Loucy (cell line): ENCODE measurements around the gene NSUN5.
"Not testable (repeated sequence)": the region's sequence is repeated elsewhere in the genome, so short reads cannot be mapped to it uniquely, and the experiment has no call there.

Experiments
- H2AFZ ChIP-seq: fragments of 200-600 bp; sonication (generic); 2 replicates; pipeline ENCODE4 v1.6.0; 2016; ENCODE audit warnings: antibody characterized with exemption, mild to moderate bottlenecking, low read length, moderate library complexity
- H3F3A ChIP-seq: fragments of 200-600 bp; 2 replicates; pipeline ENCODE4 v1.6.0; 2016; ENCODE audit warnings: antibody characterized with exemption, low read depth, mild to moderate bottlenecking
- H3K27me3 ChIP-seq: fragments of 200-600 bp; sonication (generic); 2 replicates; pipeline ENCODE4 v1.6.1; 2014; ENCODE audit warnings: low read length, mild to moderate bottlenecking; ENCODE audit not compliant: insufficient read depth, poor library complexity, severe bottlenecking
- H3K36me3 ChIP-seq: fragments of 200-600 bp; sonication (generic); 2 replicates; pipeline ENCODE4 v1.6.1; 2016; ENCODE audit warnings: low read length; ENCODE audit not compliant: insufficient read depth
- H3K4me1 ChIP-seq: fragments of 200-600 bp; sonication (generic); 2 replicates; pipeline ENCODE4 v1.5.1; 2014; ENCODE audit warnings: low read length, mild to moderate bottlenecking; ENCODE audit not compliant: insufficient read depth, poor library complexity, severe bottlenecking
- H3K4me2 ChIP-seq: fragments of 200-600 bp; sonication (generic); 2 replicates; pipeline ENCODE4 v1.6.0; 2014; ENCODE audit warnings: antibody characterized with exemption, low read length, low read depth, mild to moderate bottlenecking; ENCODE audit not compliant: poor library complexity, severe bottlenecking
- H3K4me3 ChIP-seq: fragments of 200-600 bp; sonication (generic); 2 replicates; pipeline ENCODE4 v1.5.1; 2014; ENCODE audit warnings: low read length, mild to moderate bottlenecking, mixed read lengths; ENCODE audit not compliant: poor library complexity, severe bottlenecking
- H3K79me2 ChIP-seq: fragments of 200-600 bp; sonication (generic); 2 replicates; pipeline ENCODE4 v1.6.1; 2014; ENCODE audit warnings: low read length; ENCODE audit not compliant: insufficient read depth
- H3K9ac ChIP-seq: fragments of 200-600 bp; sonication (generic); 2 replicates; pipeline ENCODE4 v1.6.0; 2014; ENCODE audit warnings: mild to moderate bottlenecking, low read depth, low read length, moderate library complexity; ENCODE audit not compliant: poor library complexity, severe bottlenecking
- H3K9me2 ChIP-seq: fragments of 200-600 bp; sonication (generic); replicated peaks from 2 replicates; pipeline ENCODE4 v1.6.1; 2016; ENCODE audit warnings: low read depth, low read length, mixed read lengths
- H3K9me3 ChIP-seq: fragments of 200-600 bp; sonication (generic); 2 replicates; pipeline ENCODE4 v1.6.1; 2014; ENCODE audit warnings: mild to moderate bottlenecking, antibody characterized with exemption, low read length, low read depth; ENCODE audit not compliant: insufficient read depth
- H4K20me1 ChIP-seq: fragments of 200-600 bp; sonication (generic); 2 replicates; pipeline ENCODE4 v1.6.0; 2014; ENCODE audit warnings: antibody characterized with exemption, low read length, mild to moderate bottlenecking; ENCODE audit not compliant: insufficient read depth, poor library complexity, severe bottlenecking

The NSUN5 gene

DNA sequence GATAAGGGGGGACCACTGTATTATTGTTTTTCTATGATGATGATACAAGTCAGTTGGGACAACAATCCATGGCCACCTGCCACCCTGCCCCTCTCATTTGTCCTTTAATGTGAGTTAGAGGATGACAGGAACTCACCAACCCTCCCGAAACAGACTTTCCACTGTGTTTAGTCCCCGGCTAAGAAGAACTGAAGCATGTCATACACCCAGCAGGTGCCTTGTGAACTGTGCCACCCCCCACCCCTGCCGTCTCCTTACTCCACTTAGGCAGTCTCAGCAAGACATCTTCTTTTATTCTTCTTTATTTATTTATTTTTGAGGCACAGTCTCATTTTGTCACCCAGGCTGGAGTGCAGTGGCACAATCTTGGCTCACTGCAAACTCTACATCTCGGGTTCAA, 40.8 kb downstream of the NSUN5 start:
- not testable (repeated sequence) for H3K9ac ChIP-seq, H3K4me3 ChIP-seq, H2AFZ ChIP-seq, H3K79me2 ChIP-seq, H3K36me3 ChIP-seq, H4K20me1 ChIP-seq, H3K9me3 ChIP-seq, H3F3A ChIP-seq, H3K4me1 ChIP-seq, H3K4me2 ChIP-seq, H3K27me3 ChIP-seq, H3K9me2 ChIP-seq

GRCh38 chr7:73266719-73267368, 41.8 kb downstream of the NSUN5 start:
- not testable (repeated sequence) for H3K9me3 ChIP-seq, H3F3A ChIP-seq, H3K36me3 ChIP-seq, H3K4me2 ChIP-seq, H3K4me3 ChIP-seq, H3K79me2 ChIP-seq, H3K9me2 ChIP-seq, H2AFZ ChIP-seq, H3K4me1 ChIP-seq, H4K20me1 ChIP-seq, H3K27me3 ChIP-seq, H3K9ac ChIP-seq

GRCh38 chr7:73262416-73262815, 46.2 kb downstream of the NSUN5 start:
- not testable (repeated sequence) for H4K20me1 ChIP-seq, H3F3A ChIP-seq, H3K4me2 ChIP-seq, H3K9me3 ChIP-seq, H3K36me3 ChIP-seq, H2AFZ ChIP-seq, H3K9ac ChIP-seq, H3K4me3 ChIP-seq, H3K9me2 ChIP-seq, H3K4me1 ChIP-seq, H3K27me3 ChIP-seq, H3K79me2 ChIP-seq
